ENCODE results near the gene SLC36A4. TPM values are rescaled to one million over a fixed set of nuclear protein-coding genes. Genes with fewer than 3 reads are reported as not detected.
"Not testable (repeated sequence)": the region's sequence is repeated elsewhere in the genome, so short reads cannot be mapped to it uniquely, and the experiment has no call there.

The SLC36A4 gene
- total RNA-seq, 1 experiment from 2014 or later, result 21.1 TPM

DNA sequence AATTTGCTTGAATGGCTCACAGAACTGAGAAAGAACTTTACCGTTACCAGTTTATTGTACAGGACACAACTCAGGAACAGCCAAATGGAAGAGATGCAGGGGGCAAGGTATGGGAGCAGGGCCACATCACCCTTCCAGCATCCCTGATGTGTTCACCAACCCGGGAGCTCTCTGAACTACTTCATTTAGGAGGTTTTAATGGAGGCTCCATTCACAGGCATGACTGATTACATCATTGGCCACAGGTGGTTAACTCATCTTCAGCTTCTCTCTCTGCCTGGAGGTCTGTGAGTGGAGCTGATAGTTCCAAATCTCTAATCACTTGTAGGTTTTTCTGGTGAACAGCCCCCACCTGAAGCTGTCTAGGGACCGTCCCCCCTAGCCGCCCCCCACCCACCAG, 83.5 kb downstream of the SLC36A4 start (continued):
- TF ChIP-seq ZNF274 (IDR thresholded peaks at IDR 0.05; ENCODE audit: low read depth, low read length), result no peak
- no peak for TF ChIP-seq ZFX (IDR thresholded peaks at IDR 0.05)
- no peak for TF ChIP-seq CEBPB (IDR thresholded peaks at IDR 0.05; ENCODE audit: low read depth)
- no peak for TF ChIP-seq EGR1 (IDR thresholded peaks at IDR 0.05; ENCODE audit: low read depth)
- TF ChIP-seq SRF (IDR thresholded peaks at IDR 0.05; ENCODE audit: low read depth), result no peak

- H3K9ac ChIP-seq (ENCODE audit: low read length), result no peak overlapping the region
- no peaks in the 10 kb centered on the region for H3K9me2 ChIP-seq (ENCODE audit: insufficient read depth)
- no peak for DNase-seq (ENCODE audit: low read depth, low spot score)
- ChIA-PET CTCF (interaction anchor here (1.8 kb wide), 1 partner anchor 172 kb away, joined by 6 read pairs; no protein-coding TSS in a partner anchor), RAD21 (ENCODE audit: low non-redundant PET in 1 of 2, low total read pairs in 2 of 2, uncharacterized antibody in 2 of 2, unreplicated experiment in 2 of 2) (no interaction called here), POLR2A (no interaction called here)
- H3K27me3 ChIP-seq (ENCODE audit: insufficient read depth, low read length), result no peaks in the 10 kb centered on the region
- intact Hi-C loops (cut with micrococcal nuclease), result no loop called here
- peaks cover 2 to 3% of the 10 kb centered on the region in 2 experiments; a peak in 1 of 4 replicates for H3K4me1 ChIP-seq (ENCODE audit: control insufficient read depth in 1 of 2, insufficient read depth in 2 of 2, low read length in 2 of 2)
- no TSS peak for BruUV-seq (replicated peaks)
- no peaks in the 10 kb centered on the region for H3K79me2 ChIP-seq (ENCODE audit: insufficient read depth, low read length)
- no peaks in the 10 kb centered on the region for H4K20me1 ChIP-seq (ENCODE audit: insufficient read depth)
- no peaks in the 10 kb centered on the region for H3K9me3 ChIP-seq (ENCODE audit: control insufficient read depth in 1 of 2, insufficient read depth in 1 of 2, low read depth in 1 of 2, low read length in 2 of 2)
- peak; percentile 53 for ATAC-seq
- no peaks in the 10 kb centered on the region for H3K36me3 ChIP-seq (ENCODE audit: control insufficient read depth in 1 of 2, insufficient read depth in 2 of 2, low read length in 2 of 2)
- no peak overlapping the region for H3K4me3 ChIP-seq (replicated peaks in 1 of 2; ENCODE audit: low read depth in 1 of 2, low read length in 2 of 2)
- H3K27ac ChIP-seq (ENCODE audit: low read depth, low read length), result no peak overlapping the region
- TF ChIP-seq, protein P1, sequence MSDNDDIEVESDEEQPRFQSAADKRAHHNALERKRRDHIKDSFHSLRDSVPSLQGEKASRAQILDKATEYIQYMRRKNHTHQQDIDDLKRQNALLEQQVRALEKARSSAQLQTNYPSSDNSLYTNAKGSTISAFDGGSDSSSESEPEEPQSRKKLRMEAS (IDR thresholded peaks at IDR 0.05), result no peak
- TF ChIP-seq CEBPB (IDR thresholded peaks at IDR 0.05; ENCODE audit: low read depth), result no peak
- TF ChIP-seq, protein P2, sequence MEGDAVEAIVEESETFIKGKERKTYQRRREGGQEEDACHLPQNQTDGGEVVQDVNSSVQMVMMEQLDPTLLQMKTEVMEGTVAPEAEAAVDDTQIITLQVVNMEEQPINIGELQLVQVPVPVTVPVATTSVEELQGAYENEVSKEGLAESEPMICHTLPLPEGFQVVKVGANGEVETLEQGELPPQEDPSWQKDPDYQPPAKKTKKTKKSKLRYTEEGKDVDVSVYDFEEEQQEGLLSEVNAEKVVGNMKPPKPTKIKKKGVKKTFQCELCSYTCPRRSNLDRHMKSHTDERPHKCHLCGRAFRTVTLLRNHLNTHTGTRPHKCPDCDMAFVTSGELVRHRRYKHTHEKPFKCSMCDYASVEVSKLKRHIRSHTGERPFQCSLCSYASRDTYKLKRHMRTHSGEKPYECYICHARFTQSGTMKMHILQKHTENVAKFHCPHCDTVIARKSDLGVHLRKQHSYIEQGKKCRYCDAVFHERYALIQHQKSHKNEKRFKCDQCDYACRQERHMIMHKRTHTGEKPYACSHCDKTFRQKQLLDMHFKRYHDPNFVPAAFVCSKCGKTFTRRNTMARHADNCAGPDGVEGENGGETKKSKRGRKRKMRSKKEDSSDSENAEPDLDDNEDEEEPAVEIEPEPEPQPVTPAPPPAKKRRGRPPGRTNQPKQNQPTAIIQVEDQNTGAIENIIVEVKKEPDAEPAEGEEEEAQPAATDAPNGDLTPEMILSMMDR (IDR thresholded peaks at IDR 0.05 in 2 of 3, conservative IDR thresholded peaks at IDR 0.05 in 1 of 3; ENCODE audit: borderline replicate concordance in 1 of 3, insufficient read depth in 1 of 3, low read depth in 2 of 3, low read length in 2 of 3), result peak in 2 of 3 experiments; percentile 13 to 23; a peak in 2 of 6 replicates
- TF ChIP-seq YY1 (IDR thresholded peaks at IDR 0.05; ENCODE audit: extremely low read depth, insufficient replicate concordance, low read depth, low read length), result no peak
- no peak for TF ChIP-seq POLR2AphosphoS5 (IDR thresholded peaks at IDR 0.05; ENCODE audit: low read depth, low read length)
- TF ChIP-seq RAD21 (IDR thresholded peaks at IDR 0.05; ENCODE audit: low read depth), result no peak
- no peak overlapping the region for H3K4me2 ChIP-seq (ENCODE audit: low read length)
- H2AFZ ChIP-seq (ENCODE audit: low read depth, low read length, poor library complexity, severe bottlenecking), result no peak overlapping the region
These were observed 84.0 kb downstream of the SLC36A4 start for GRCh38 chr11:93113824-93114223.

- RAD21 ChIA-PET (ENCODE audit: low non-redundant PET in 1 of 2, low total read pairs in 2 of 2, uncharacterized antibody in 2 of 2, unreplicated experiment in 2 of 2); H3K79me2 ChIP-seq (ENCODE audit: insufficient read depth, low read length); H3K9ac ChIP-seq (ENCODE audit: low read length); H3K36me3 ChIP-seq (ENCODE audit: control insufficient read depth in 1 of 2, insufficient read depth in 2 of 2, low read length in 2 of 2); H3K4me3 ChIP-seq (replicated peaks in 1 of 2; ENCODE audit: low read depth in 1 of 2, low read length in 2 of 2); H3K9me2 ChIP-seq (ENCODE audit: insufficient read depth); H4K20me1 ChIP-seq (ENCODE audit: insufficient read depth); CTCF ChIA-PET; BruUV-seq (replicated peaks); H3K4me2 ChIP-seq (ENCODE audit: low read length); H3K9me3 ChIP-seq (ENCODE audit: control insufficient read depth in 1 of 2, insufficient read depth in 1 of 2, low read depth in 1 of 2, low read length in 2 of 2); H3K4me1 ChIP-seq (ENCODE audit: control insufficient read depth in 1 of 2, insufficient read depth in 2 of 2, low read length in 2 of 2); H3K27ac ChIP-seq (ENCODE audit: low read depth, low read length); ATAC-seq; H2AFZ ChIP-seq (ENCODE audit: low read depth, low read length, poor library complexity, severe bottlenecking); intact Hi-C loops (cut with micrococcal nuclease); DNase-seq (ENCODE audit: low read depth, low spot score); POLR2A ChIA-PET; H3K27me3 ChIP-seq (ENCODE audit: insufficient read depth, low read length): not testable (repeated sequence)
These were observed 86.6 kb downstream of the SLC36A4 start for GRCh38 chr11:93111147-93111546.
